ENCODE results near the gene EXOSC2. TPM values are rescaled to one million over a fixed set of nuclear protein-coding genes. Genes with fewer than 3 reads are reported as not detected.

EXOSC2 gene
- total RNA-seq, 1 donor from 2014 or later, result 24.9 TPM

- no peak for DNase-seq (ENCODE audit: low read depth)
- no peak for TF ChIP-seq CTCF (IDR thresholded peaks at IDR 0.05; ENCODE audit: insufficient read depth, low read length, poor library complexity, severe bottlenecking)
- no peaks in the 10 kb centered on the region for H3K36me3 ChIP-seq (ENCODE audit: control insufficient read depth, insufficient read depth, low read length)
- H3K27me3 ChIP-seq (ENCODE audit: control insufficient read depth, insufficient read depth, low read length), result no peaks in the 10 kb centered on the region
- no peak overlapping the region for H3K4me3 ChIP-seq (ENCODE audit: low read depth, low read length)
Observed at GRCh38 chr9:130729145-130729544, 35.6 kb downstream of the EXOSC2 start.

- Histone ChIP-seq H3K27me3 (ENCODE audit: control insufficient read depth, insufficient read depth, low read length) (no peaks in the 10 kb centered on the region), H3K4me3 (ENCODE audit: low read depth, low read length) (no peak overlapping the region), H3K36me3 (ENCODE audit: control insufficient read depth, insufficient read depth, low read length) (no peaks in the 10 kb centered on the region)
- no peak for DNase-seq (ENCODE audit: low read depth)
- no peak for TF ChIP-seq CTCF (IDR thresholded peaks at IDR 0.05; ENCODE audit: insufficient read depth, low read length, poor library complexity, severe bottlenecking)
Observed at GRCh38 chr9:130731355-130731754, 37.8 kb downstream of the EXOSC2 start.

- no peak for DNase-seq (ENCODE audit: low read depth)
Observed at GRCh38 chr9:130732136-130732535, 38.6 kb downstream of the EXOSC2 start.

GRCh38 chr9:130732793-130733221 is 39.2 kb downstream of the EXOSC2 start:
- no peak for DNase-seq (ENCODE audit: low read depth)
- Histone ChIP-seq H3K4me3 (ENCODE audit: low read depth, low read length) (no peak overlapping the region), H3K27me3 (ENCODE audit: control insufficient read depth, insufficient read depth, low read length) (no peaks in the 10 kb centered on the region), H3K36me3 (ENCODE audit: control insufficient read depth, insufficient read depth, low read length) (no peaks in the 10 kb centered on the region)
- TF ChIP-seq CTCF (IDR thresholded peaks at IDR 0.05; ENCODE audit: insufficient read depth, low read length, poor library complexity, severe bottlenecking), result no peak

More at GRCh38 chr9:130732136-130732535, 38.6 kb downstream of the EXOSC2 start:
- H3K36me3 ChIP-seq (ENCODE audit: control insufficient read depth, insufficient read depth, low read length), result no peaks in the 10 kb centered on the region
- TF ChIP-seq CTCF (IDR thresholded peaks at IDR 0.05; ENCODE audit: insufficient read depth, low read length, poor library complexity, severe bottlenecking), result peak; percentile 20
- no peaks in the 10 kb centered on the region for H3K27me3 ChIP-seq (ENCODE audit: control insufficient read depth, insufficient read depth, low read length)
- H3K4me3 ChIP-seq (ENCODE audit: low read depth, low read length), result no peak overlapping the region

GRCh38 chr9:130735566-130735965 is 42.0 kb downstream of the EXOSC2 start:
- Histone ChIP-seq H3K27me3 (ENCODE audit: control insufficient read depth, insufficient read depth, low read length) (no peaks in the 10 kb centered on the region), H3K36me3 (ENCODE audit: control insufficient read depth, insufficient read depth, low read length) (no peaks in the 10 kb centered on the region), H3K4me3 (ENCODE audit: low read depth, low read length) (no peak overlapping the region)
- TF ChIP-seq CTCF (IDR thresholded peaks at IDR 0.05; ENCODE audit: insufficient read depth, low read length, poor library complexity, severe bottlenecking), result no peak
- no peak for DNase-seq (ENCODE audit: low read depth)

- Histone ChIP-seq H3K4me3 (ENCODE audit: low read depth, low read length) (no peak overlapping the region), H3K27me3 (ENCODE audit: control insufficient read depth, insufficient read depth, low read length) (no peaks in the 10 kb centered on the region), H3K36me3 (ENCODE audit: control insufficient read depth, insufficient read depth, low read length) (no peaks in the 10 kb centered on the region)
- no peak for DNase-seq (ENCODE audit: low read depth)
- no peak for TF ChIP-seq CTCF (IDR thresholded peaks at IDR 0.05; ENCODE audit: insufficient read depth, low read length, poor library complexity, severe bottlenecking)
Observed at GRCh38 chr9:130736834-130737233, 43.3 kb downstream of the EXOSC2 start.
